WTC11 (cell line): ENCODE measurements around the gene TEKT3. TPM values are rescaled to one million over a fixed set of nuclear protein-coding genes. Genes with fewer than 3 reads are reported as not detected.

Source experiments
- ATAC-seq: fragments of 200-7000 bp; cut with Tn5 transposase; 2 replicates; pipeline ENCODE4 v1.10.0; 2021; ENCODE audit warnings: mild to moderate bottlenecking, moderate library complexity
- CTCF ChIA-PET: fragments of 300-600 bp; sonication (Branson Sonifier 250); formaldehyde crosslinking; loops from one replicate; lab custom pipeline; 2021; ENCODE audit warnings: antibody characterized with exemption; lab: Charles Lee
- POLR2A ChIA-PET: fragments of 350-600 bp; sonication (Branson Sonifier 250); formaldehyde crosslinking; loops from one replicate; lab custom pipeline; 2021; ENCODE audit warnings: antibody characterized with exemption; lab: Charles Lee
- DNase-seq: peaks from one replicate; pipeline ENCODE4 v3.0.0; 2021; ENCODE audit warnings: low spot score
- H3K27ac Mint-ChIP-seq: 2 replicates; pipeline ENCODE4 v1.8.0; 2021; ENCODE audit warnings: mixed read lengths
- H3K27me3 Mint-ChIP-seq: 2 replicates; pipeline ENCODE4 v1.8.0; 2021; ENCODE audit warnings: low read depth, mild to moderate bottlenecking, moderate library complexity, mixed read lengths
- H3K36me3 Mint-ChIP-seq: 2 replicates; pipeline ENCODE4 v1.8.0; 2021; ENCODE audit warnings: mixed read lengths
- H3K4me1 Mint-ChIP-seq: 2 replicates; pipeline ENCODE4 v1.8.0; 2022; ENCODE audit warnings: mixed read lengths
- H3K4me3 Mint-ChIP-seq: 2 replicates; pipeline ENCODE4 v1.8.0; 2021; ENCODE audit warnings: mild to moderate bottlenecking, moderate library complexity, mixed read lengths
- H3K9me3 Mint-ChIP-seq: 2 replicates; pipeline ENCODE4 v1.8.0; 2021; ENCODE audit warnings: mixed read lengths
- ELF4 ChIP-seq: sonication (generic); formaldehyde crosslinking; IDR thresholded peaks from 2 replicates; pipeline ENCODE4 v1.8.1; 2022; ENCODE audit warnings: low read depth, mild to moderate bottlenecking, moderate library complexity, missing genetic modification reagents
- EMX1 ChIP-seq: fragments of 250-450 bp; sonication (Bioruptor Pico); IDR thresholded peaks from 2 replicates; pipeline ENCODE4 v1.8.0; 2021; ENCODE audit warnings: mild to moderate bottlenecking
- FOXJ3 ChIP-seq: sonication (generic); formaldehyde crosslinking; IDR thresholded peaks from 2 replicates; pipeline ENCODE4 v1.9.0; 2021; ENCODE audit warnings: missing genetic modification reagents, mild to moderate bottlenecking, borderline replicate concordance
- IRF2 ChIP-seq: sonication (generic); formaldehyde crosslinking; IDR thresholded peaks from 2 replicates; pipeline ENCODE4 v1.8.0; 2022; ENCODE audit warnings: low read depth, missing genetic modification reagents, borderline replicate concordance
- JAZF1 ChIP-seq: fragments of 250-450 bp; sonication (Bioruptor Pico); IDR thresholded peaks from 2 replicates; pipeline ENCODE4 v1.9.0; 2021; ENCODE audit warnings: moderate library complexity, mild to moderate bottlenecking, inconsistent platforms
- NFE2L1 ChIP-seq: sonication (generic); formaldehyde crosslinking; IDR thresholded peaks from 2 replicates; pipeline ENCODE4 v1.8.1; 2023; ENCODE audit warnings: missing genetic modification reagents
- RELA ChIP-seq: sonication (generic); formaldehyde crosslinking; IDR thresholded peaks from 2 replicates; pipeline ENCODE4 v1.8.1; 2022; ENCODE audit warnings: missing genetic modification reagents, mild to moderate bottlenecking, borderline replicate concordance
- SMAD4 ChIP-seq: sonication (generic); formaldehyde crosslinking; IDR thresholded peaks from 2 replicates; pipeline ENCODE4 v1.8.0; 2022; ENCODE audit warnings: mild to moderate bottlenecking, missing genetic modification reagents
- SP1 ChIP-seq: sonication (generic); formaldehyde crosslinking; conservative IDR thresholded peaks from 2 replicates; pipeline ENCODE4 v1.8.1; 2022; ENCODE audit warnings: missing genetic modification reagents
- TEAD1 ChIP-seq: sonication (generic); formaldehyde crosslinking; IDR thresholded peaks from 2 replicates; pipeline ENCODE4 v1.8.0; 2022; ENCODE audit warnings: mild to moderate bottlenecking, missing genetic modification reagents
- TP53 ChIP-seq: sonication (generic); formaldehyde crosslinking; IDR thresholded peaks from 2 replicates; pipeline ENCODE4 v1.8.1; 2023; ENCODE audit warnings: mild to moderate bottlenecking, missing genetic modification reagents
- ZNF219 ChIP-seq: sonication (generic); formaldehyde crosslinking; IDR thresholded peaks from 2 replicates; pipeline ENCODE4 v1.8.0; 2023; ENCODE audit warnings: missing genetic modification reagents, mild to moderate bottlenecking, borderline replicate concordance
- ZNF232 ChIP-seq: sonication (generic); formaldehyde crosslinking; IDR thresholded peaks from 2 replicates; pipeline ENCODE4 v1.8.0; 2022; ENCODE audit warnings: mild to moderate bottlenecking, missing genetic modification reagents
- ZNF423 ChIP-seq: fragments of 250-450 bp; sonication (Bioruptor Pico); IDR thresholded peaks from 2 replicates; pipeline ENCODE4 v2.1.2; 2022; ENCODE audit warnings: mild to moderate bottlenecking, moderate library complexity
- ZNF671 ChIP-seq: fragments of 250-450 bp; sonication (Bioruptor Pico); IDR thresholded peaks from 2 replicates; pipeline ENCODE4 v1.8.0; 2021; ENCODE audit warnings: mild to moderate bottlenecking
- total RNA-seq: library from RNA; stranded (reverse); gene quantifications from 3 replicates; pipeline ENCODE4 v1.2.3, GENCODE V29; 2021
- TF ChIP-seq, protein P1 (sequence below): sonication (generic); formaldehyde crosslinking; IDR thresholded peaks from 2 replicates; pipeline ENCODE4 v1.8.0; 2022; ENCODE audit warnings: mild to moderate bottlenecking, missing genetic modification reagents
- TF ChIP-seq, protein P2 (sequence below): fragments of 250-450 bp; sonication (Bioruptor Pico); IDR thresholded peaks from 2 replicates; pipeline ENCODE4 v1.9.0; 2021; ENCODE audit warnings: moderate library complexity, mild to moderate bottlenecking, inconsistent platforms, borderline replicate concordance
- TF ChIP-seq, protein P3 (sequence below): sonication (generic); formaldehyde crosslinking; IDR thresholded peaks from 2 replicates; pipeline ENCODE4 v1.8.1; 2023; ENCODE audit warnings: mild to moderate bottlenecking, missing genetic modification reagents, moderate library complexity
- TF ChIP-seq, protein P4 (sequence below): fragments of 250-450 bp; sonication (Bioruptor Pico); IDR thresholded peaks from 2 replicates; pipeline ENCODE4 v1.8.0; 2021; ENCODE audit warnings: mild to moderate bottlenecking
- TF ChIP-seq, protein P5 (sequence below): fragments of 250-450 bp; sonication (Bioruptor Pico); IDR thresholded peaks from 2 replicates; pipeline ENCODE4 v1.9.0; 2021; ENCODE audit warnings: mild to moderate bottlenecking, borderline replicate concordance

The TEKT3 gene
- total RNA-seq, 1 experiment from 2014 or later, result 3.1 TPM

DNA sequence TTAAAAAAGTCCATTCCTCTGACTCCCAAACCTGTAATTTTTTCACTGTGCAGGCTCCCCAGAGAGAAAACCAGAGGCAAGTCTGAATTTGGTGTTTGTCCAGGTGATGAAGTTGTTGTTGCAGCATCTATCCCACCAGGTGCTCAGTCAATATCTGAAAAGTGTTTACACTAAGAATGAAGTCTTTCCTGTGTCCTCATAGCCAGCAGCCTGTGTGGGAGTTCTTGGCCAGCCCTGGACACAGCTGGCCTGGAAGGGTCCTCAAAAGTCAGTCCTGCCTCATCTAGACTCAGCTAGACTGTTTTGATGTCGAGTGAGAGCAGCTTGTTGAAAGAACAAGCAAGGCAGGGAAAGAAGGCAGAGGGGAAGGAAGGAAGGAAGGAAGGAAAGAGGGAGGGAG lies 72.9 kb downstream of the TEKT3 start:
- peaks cover under 1% of the 10 kb centered on the region for H3K9me3 Mint-ChIP-seq
- no peaks in the 10 kb centered on the region for H3K4me1 Mint-ChIP-seq
- CTCF ChIA-PET, result interaction anchor here (1.7 kb wide), 1 partner anchor 235 kb away, joined by 9 read pairs; no protein-coding TSS in a partner anchor
- H3K4me3 Mint-ChIP-seq, result no peak overlapping the region
- H3K27ac Mint-ChIP-seq, result no peak overlapping the region
- no peak for DNase-seq
- H3K27me3 Mint-ChIP-seq, result peaks cover 40% of the 10 kb centered on the region
- TF ChIP-seq ZNF671 (CRISPR knock-in tag), result no peak
- no peak for TF ChIP-seq ZNF232 (CRISPR knock-in tag)
- TF ChIP-seq, protein P1, sequence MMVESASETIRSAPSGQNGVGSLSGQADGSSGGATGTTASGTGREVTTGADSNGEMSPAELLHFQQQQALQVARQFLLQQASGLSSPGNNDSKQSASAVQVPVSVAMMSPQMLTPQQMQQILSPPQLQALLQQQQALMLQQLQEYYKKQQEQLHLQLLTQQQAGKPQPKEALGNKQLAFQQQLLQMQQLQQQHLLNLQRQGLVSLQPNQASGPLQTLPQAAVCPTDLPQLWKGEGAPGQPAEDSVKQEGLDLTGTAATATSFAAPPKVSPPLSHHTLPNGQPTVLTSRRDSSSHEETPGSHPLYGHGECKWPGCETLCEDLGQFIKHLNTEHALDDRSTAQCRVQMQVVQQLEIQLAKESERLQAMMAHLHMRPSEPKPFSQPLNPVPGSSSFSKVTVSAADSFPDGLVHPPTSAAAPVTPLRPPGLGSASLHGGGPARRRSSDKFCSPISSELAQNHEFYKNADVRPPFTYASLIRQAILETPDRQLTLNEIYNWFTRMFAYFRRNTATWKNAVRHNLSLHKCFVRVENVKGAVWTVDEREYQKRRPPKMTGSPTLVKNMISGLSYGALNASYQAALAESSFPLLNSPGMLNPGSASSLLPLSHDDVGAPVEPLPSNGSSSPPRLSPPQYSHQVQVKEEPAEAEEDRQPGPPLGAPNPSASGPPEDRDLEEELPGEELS (CRISPR knock-in tag), result no peak
- TF ChIP-seq ZNF423 (CRISPR knock-in tag), result no peak
- TF ChIP-seq, all 79 proteins: peak for 0
- H3K36me3 Mint-ChIP-seq, result no peaks in the 10 kb centered on the region
- no peak for ATAC-seq
- POLR2A ChIA-PET, result interaction anchor here (0.6 kb wide), 1 partner anchor 14 kb away, joined by 5 read pairs; no protein-coding TSS in a partner anchor

DNA sequence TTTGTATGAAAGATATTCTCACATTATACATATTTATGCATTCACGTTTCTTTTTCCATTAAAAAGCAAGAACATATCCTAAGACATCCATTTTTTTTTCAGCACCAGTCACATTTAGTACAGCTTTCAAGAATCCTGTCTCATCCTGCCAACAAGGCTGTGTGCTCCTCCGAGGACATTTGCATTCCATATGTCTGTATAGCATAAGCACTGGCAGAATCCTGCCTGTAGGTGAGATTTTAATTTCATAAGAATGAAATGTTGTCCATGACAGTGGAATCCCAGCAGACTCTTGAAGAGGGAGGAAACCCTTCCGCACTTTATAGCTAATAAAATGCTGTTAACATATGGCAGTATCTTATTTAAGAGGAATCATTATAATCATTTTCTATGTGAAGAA lies 73.4 kb downstream of the TEKT3 start:
- 0 out of 2 replicates have a peak, but pooled peaks cover 4% of the 10 kb centered on the region for H3K4me1 Mint-ChIP-seq
- peaks cover 45% of the 10 kb centered on the region for H3K27me3 Mint-ChIP-seq
- CTCF ChIA-PET, result interaction anchor here (0.7 to 1.7 kb wide), 2 partner anchors 20 to 235 kb away, joined by 3 to 9 read pairs; no protein-coding TSS in a partner anchor
- H3K9me3 Mint-ChIP-seq, result no peaks in the 10 kb centered on the region
- no peak for TF ChIP-seq SP1 (CRISPR knock-in tag)
- no peak for TF ChIP-seq TEAD1
- TF ChIP-seq, protein P2, sequence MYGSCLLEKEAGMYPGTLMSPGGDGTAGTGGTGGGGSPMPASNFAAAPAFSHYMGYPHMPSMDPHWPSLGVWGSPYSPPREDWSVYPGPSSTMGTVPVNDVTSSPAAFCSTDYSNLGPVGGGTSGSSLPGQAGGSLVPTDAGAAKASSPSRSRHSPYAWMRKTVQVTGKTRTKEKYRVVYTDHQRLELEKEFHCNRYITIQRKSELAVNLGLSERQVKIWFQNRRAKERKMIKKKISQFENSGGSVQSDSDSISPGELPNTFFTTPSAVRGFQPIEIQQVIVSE (CRISPR knock-in tag), result no peak
- TF ChIP-seq ELF4 (CRISPR knock-in tag), result no peak
- TF ChIP-seq, protein P3, sequence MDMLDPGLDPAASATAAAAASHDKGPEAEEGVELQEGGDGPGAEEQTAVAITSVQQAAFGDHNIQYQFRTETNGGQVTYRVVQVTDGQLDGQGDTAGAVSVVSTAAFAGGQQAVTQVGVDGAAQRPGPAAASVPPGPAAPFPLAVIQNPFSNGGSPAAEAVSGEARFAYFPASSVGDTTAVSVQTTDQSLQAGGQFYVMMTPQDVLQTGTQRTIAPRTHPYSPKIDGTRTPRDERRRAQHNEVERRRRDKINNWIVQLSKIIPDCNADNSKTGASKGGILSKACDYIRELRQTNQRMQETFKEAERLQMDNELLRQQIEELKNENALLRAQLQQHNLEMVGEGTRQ (CRISPR knock-in tag), result no peak
- no peak for TF ChIP-seq EMX1 (CRISPR knock-in tag)
- TF ChIP-seq ZNF671 (CRISPR knock-in tag), result no peak
- TF ChIP-seq RELA (CRISPR knock-in tag), result no peak
- TF ChIP-seq ZNF219 (CRISPR knock-in tag), result no peak
- no peak for TF ChIP-seq SMAD4 (CRISPR knock-in tag)
- TF ChIP-seq NFE2L1 (CRISPR knock-in tag), result no peak
- TF ChIP-seq JAZF1 (CRISPR knock-in tag), result no peak
- TF ChIP-seq, protein P4, sequence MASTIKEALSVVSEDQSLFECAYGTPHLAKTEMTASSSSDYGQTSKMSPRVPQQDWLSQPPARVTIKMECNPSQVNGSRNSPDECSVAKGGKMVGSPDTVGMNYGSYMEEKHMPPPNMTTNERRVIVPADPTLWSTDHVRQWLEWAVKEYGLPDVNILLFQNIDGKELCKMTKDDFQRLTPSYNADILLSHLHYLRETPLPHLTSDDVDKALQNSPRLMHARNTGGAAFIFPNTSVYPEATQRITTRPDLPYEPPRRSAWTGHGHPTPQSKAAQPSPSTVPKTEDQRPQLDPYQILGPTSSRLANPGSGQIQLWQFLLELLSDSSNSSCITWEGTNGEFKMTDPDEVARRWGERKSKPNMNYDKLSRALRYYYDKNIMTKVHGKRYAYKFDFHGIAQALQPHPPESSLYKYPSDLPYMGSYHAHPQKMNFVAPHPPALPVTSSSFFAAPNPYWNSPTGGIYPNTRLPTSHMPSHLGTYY, result no peak
- no peaks in the 10 kb centered on the region for H3K36me3 Mint-ChIP-seq
- DNase-seq, result no peak
- H3K4me3 Mint-ChIP-seq, result no peak overlapping the region
- no peak overlapping the region for H3K27ac Mint-ChIP-seq
- no peak for ATAC-seq
- POLR2A ChIA-PET, result no interaction called here

DNA sequence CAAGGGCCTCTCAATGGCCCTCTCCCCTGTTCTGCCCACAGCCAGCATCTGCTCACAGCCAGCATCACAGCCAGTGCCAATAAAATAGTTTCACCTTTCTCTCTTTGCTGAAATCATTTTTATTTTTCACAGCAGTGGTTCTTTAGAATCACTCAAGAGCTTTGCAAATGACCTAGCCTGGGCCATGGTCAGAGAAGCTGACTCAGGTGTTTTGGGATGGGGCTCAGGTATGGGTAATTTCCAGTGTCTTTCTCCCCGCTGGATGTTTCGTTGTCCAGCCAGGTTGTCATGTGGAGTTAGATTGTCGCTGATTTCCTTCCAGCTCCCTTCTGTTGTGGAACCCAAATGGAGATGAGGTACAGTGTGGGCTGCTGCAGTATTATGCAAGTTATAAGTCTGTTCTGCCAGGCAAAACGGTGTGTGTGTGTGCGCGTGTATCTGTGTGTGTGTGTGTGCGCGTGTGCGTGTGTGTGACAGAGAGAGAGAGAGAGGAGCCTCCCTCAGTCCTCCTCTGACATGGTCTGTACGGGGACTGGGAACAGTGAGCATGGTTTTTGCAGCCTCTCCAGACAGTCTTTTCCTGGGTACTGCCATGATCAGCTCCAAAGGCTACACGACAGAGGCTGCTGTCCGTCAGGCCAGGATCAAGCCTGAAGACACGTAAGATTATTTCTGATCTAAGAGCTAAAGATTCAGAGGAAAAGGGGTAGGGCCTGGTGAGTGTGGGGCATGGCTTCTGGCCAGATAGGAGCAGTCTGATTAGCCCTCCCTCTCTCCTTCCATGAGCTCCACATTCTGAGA lies 74.9 kb downstream of the TEKT3 start:
- ChIA-PET CTCF (interaction anchor here (1.4 to 2.7 kb wide), 2 partner anchors 8 to 236 kb away, joined by 3 to 14 read pairs; no protein-coding TSS in a partner anchor), POLR2A (no interaction called here)
- no peak for DNase-seq
- Mint-ChIP-seq H3K27me3 (peaks cover 59% of the 10 kb centered on the region), H3K4me3 (no peak overlapping the region), H3K36me3 (no peaks in the 10 kb centered on the region), H3K27ac (no peak overlapping the region), H3K4me1 (peaks cover 13% of the 10 kb centered on the region), H3K9me3 (no peaks in the 10 kb centered on the region)
- ATAC-seq, result no peak
- TF ChIP-seq, protein P3 (CRISPR knock-in tag), result no peak
- TF ChIP-seq, protein P5, sequence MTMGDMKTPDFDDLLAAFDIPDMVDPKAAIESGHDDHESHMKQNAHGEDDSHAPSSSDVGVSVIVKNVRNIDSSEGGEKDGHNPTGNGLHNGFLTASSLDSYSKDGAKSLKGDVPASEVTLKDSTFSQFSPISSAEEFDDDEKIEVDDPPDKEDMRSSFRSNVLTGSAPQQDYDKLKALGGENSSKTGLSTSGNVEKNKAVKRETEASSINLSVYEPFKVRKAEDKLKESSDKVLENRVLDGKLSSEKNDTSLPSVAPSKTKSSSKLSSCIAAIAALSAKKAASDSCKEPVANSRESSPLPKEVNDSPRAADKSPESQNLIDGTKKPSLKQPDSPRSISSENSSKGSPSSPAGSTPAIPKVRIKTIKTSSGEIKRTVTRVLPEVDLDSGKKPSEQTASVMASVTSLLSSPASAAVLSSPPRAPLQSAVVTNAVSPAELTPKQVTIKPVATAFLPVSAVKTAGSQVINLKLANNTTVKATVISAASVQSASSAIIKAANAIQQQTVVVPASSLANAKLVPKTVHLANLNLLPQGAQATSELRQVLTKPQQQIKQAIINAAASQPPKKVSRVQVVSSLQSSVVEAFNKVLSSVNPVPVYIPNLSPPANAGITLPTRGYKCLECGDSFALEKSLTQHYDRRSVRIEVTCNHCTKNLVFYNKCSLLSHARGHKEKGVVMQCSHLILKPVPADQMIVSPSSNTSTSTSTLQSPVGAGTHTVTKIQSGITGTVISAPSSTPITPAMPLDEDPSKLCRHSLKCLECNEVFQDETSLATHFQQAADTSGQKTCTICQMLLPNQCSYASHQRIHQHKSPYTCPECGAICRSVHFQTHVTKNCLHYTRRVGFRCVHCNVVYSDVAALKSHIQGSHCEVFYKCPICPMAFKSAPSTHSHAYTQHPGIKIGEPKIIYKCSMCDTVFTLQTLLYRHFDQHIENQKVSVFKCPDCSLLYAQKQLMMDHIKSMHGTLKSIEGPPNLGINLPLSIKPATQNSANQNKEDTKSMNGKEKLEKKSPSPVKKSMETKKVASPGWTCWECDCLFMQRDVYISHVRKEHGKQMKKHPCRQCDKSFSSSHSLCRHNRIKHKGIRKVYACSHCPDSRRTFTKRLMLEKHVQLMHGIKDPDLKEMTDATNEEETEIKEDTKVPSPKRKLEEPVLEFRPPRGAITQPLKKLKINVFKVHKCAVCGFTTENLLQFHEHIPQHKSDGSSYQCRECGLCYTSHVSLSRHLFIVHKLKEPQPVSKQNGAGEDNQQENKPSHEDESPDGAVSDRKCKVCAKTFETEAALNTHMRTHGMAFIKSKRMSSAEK, result no peak
- TF ChIP-seq FOXJ3 (CRISPR knock-in tag) (no peak), TP53 (CRISPR knock-in tag) (no peak), IRF2 (no peak)
